ENCODE results near the gene ZDHHC13.

Gene ZDHHC13

DNA sequence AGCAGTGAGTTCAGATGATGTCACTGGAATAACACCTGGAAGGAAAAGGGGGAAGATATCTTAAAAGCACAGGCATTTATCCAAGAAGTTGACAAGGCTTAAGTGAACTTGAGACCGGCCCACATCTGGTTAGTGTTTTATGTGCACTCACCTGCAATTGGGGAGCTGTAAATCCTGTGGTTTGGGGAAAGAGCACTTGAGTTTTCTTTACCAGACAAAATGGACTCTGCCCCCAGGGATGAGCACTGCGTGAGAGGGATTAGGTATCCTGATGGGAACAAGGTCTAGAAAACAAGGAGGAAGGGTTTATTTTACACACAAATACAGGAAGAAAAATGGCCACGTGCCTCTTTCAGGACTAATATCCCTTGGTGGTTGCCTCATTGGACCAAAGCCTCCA, 108.6 kb downstream of the ZDHHC13 start:
- TF ChIP-seq POLR2AphosphoS5 (IDR thresholded peaks at IDR 0.05; ENCODE audit: low read depth, low read length) (no peak), SPI1 (IDR thresholded peaks at IDR 0.05; ENCODE audit: low read depth, low read length) (no peak), TAF1 (IDR thresholded peaks at IDR 0.05; ENCODE audit: low read depth, low read length) (no peak), POU2F2 (IDR thresholded peaks at IDR 0.05; ENCODE audit: low read depth, low read length) (no peak), PAX5 (IDR thresholded peaks at IDR 0.05; ENCODE audit: insufficient read depth, low read length, severe bottlenecking) (no peak), POLR2A (IDR thresholded peaks at IDR 0.05; ENCODE audit: low read depth, low read length) (no peak)
- DNase-seq (ENCODE audit: insufficient read length, low spot score) (no peak), FAIRE-seq (no peak)
